ENCODE results near the gene ISCA1.

The ISCA1 gene

DNA sequence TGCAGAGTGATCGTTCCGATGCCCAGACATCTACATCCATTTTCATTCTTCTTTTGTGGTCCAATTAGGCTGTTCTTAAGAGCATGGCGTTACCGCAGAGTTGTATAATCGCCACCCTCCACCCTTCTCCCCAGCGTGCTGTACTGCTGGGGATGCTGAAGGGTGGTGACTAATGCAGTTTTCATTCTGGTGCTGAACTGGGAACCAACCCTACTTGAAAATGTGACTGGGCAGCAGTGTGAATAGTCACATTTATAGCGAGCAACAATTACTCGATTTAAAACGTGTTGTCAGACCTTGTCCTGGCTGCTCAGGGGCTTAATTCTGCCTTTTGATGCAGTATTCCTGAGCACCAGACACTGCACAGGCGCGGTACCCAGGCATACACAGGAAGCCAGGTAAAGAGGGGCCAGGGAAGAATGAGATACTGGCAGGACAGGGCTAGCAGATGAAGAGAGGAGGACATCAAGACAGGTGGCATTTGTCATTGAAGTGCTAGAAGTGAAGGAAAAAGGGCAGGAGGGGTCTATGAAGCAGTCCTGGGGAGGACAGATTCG lies 719 bp upstream of the ISCA1 start:
- peak in 1 of 2 experiments; percentile 31 for DNase-seq

DNA sequence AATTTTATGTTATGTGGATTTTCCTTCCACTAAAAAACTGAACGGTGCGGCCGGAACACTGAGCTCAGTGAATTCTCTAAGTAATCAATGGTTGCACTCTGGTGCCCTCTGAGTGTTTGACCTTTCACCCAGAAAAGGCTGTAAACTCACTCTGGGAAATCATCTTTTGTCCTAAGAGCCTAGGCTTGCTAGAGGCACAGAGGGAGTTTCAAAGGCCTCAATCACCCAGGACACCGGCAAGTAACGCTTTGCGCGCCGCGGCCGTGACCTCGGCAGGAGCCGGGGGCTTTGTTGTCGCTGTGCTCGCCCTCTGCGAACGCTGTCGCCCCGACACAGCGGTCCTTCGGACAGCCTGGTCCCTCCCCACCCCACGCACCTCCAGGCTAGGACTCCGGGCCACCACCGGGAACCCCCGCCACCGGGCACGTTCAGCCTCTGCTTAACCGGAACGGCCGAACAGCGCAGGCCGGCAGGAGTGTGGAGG lies 703 bp downstream of the ISCA1 start:
- no peak for DNase-seq

DNA sequence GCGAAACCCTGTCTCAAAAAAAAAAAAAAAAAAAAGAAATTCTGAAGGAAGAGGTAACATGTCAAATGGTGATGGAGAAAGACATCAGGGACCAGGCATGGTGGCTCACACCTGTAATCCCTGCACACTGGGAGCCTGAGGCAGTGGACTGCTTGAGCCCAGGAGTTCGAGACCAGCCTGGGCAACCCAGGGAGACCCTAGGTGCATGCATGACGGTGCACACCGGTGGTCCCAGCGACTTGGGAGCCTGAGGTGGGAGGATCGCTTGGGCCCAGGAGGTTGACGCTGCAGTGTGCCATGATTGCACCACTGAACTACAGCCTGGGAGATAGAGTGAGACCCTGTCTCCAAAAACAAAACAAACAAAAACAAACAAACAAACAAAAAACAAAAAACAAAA lies 1.8 kb downstream of the ISCA1 start:
- DNase-seq, result no peak

DNA sequence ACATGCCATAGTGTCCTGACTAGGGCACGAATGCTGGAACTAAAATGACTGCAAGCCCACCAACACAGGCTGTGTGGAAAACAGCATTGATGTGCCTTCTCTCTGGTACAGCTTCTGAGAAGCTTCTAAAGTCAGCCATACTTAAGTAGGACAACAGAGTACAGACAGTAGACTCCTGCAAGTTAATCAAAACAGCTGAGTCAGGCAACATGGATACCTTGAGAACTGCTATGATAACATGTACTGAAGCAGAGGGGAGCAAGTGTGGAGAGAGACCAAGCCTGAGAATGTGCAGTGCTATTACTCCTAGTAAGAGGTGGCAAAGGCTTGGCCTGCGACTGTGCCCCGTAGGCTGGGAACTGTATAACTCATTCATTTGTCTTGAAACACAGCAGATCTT lies 2.5 kb downstream of the ISCA1 start:
- no peak for DNase-seq

DNA sequence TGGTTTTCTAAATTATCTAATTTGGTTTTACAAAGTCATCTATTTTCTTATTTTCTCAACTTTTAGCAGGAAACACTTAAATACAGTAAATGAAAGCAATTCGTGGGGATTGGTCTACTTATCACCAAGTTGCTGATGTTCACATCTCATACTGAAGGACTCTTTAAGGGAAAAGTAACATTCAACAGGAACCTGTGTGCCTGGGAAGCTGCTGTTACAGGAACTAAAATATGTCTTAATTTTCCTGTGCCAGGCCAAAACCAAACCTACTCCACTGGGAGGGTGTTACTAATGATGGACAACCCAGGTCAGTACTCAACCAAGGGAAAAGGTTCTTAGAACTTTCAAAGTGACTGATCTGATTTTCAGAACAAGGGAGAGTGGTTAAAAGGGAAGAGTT lies 5.3 kb downstream of the ISCA1 start:
- DNase-seq, result no peak

DNA sequence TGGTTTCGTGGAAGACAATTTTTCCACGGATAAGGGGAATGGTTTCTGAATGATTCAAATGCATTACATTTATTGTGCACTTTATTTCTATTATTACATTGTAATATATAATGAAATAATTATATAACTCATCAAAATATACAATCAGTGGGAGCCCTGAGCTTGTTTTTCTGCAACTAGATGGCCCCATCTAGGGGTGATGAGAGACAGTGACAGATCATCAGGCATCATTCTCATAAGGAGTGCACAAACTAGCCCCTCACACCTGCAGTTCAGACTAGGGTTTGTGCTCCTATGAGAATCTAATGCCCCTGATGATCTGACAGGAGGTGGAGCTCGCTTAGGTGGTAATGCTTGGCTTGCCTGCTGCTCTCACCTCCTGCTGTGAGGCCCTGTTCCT lies 6.4 kb downstream of the ISCA1 start:
- no peak for DNase-seq

DNA sequence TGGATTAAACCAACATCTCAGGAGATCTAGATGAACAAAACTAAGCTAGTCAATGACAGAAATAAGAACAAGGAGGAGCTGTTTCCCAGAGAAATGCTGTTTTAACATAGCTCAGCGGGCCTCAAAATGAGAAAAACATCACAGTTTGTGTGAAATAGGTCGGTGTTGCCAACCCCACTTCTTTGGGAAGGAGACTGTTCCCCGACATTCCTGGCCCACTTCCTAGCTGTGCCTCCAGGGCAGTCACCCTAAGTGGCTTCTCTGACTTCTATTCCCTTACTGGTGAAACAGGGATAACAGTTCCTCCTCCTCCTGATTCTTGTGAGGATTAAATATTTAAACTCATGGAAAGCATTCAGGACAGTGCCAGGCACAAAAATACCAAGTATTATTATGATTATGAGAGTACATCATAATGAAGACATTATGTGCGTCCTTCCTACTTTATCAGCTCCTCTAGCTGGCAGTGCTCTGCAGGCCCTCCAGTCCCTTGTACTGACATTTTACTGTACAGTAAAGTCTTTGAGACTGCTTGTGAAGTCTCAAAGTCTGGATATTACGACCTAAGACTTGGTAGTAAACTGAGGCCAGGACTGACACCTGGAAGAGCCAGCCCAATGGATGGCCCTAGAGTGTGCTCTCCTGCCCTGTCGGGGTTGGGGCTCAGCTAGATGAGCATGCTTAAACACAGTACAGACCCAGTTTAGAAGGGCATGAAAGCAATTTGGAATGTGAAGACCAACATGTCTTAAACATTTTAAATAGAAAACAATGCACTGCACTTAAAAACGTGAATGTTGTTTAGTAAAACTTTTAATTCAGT lies 7.3 kb downstream of the ISCA1 start:
- DNase-seq, result no peak

DNA sequence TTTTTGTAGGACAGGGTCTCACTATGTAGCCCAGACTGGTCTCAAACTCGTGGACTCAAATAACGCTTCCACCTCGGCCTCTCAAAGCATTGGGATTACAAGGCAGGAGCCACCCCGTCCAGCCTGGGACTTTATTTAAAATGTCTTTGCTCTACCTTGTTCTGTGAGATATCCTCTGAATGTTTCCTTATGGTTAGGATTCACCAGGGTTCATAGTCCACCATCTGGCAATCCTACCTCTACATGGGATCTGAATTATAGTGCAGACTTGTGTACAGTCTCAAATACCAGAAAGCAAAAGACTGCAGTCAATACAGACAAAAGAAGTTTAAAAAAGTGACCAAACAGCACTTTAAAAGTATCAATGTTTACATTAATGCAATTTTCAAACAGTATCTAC lies 10.1 kb downstream of the ISCA1 start:
- DNase-seq, result no peak

DNA sequence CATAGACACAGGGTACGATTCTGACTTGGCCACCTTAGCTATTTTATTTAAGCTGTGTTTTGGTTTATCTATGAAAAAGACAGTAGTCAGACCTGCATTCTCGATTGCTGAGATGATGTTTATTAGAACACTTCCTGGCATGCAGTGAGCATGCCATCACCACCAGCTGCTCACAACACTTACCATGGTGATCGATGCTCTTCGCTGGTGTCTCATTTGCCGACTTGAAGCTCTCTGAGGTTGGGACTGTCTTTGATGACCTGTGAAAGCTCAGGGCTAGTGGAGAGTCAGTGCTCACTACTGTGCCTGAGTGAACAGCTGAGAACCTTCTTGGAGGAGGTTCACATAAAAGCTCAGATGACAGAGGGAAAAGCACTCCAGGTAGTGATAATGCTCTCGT lies 18.5 kb downstream of the ISCA1 start:
- DNase-seq, result no peak

DNA sequence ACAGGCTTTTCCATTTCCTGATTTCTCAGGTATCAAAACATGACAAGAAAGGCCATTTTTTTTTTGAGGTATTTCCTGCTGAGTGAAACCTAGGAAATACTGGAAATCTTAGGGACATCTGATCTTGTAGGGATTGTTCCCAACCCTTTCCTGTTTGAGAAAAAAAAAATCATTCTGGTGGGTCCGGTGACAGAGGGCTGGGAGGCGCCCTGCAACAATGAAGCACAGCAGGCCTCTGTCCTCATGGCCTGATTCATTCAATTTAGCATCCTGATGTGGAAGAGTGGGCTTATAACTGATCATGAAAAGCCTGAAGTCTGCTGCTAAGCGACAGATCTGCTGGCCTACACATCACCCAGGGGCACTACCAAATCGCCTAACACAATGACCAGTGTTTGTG lies 19.8 kb downstream of the ISCA1 start:
- no peak for DNase-seq

DNA sequence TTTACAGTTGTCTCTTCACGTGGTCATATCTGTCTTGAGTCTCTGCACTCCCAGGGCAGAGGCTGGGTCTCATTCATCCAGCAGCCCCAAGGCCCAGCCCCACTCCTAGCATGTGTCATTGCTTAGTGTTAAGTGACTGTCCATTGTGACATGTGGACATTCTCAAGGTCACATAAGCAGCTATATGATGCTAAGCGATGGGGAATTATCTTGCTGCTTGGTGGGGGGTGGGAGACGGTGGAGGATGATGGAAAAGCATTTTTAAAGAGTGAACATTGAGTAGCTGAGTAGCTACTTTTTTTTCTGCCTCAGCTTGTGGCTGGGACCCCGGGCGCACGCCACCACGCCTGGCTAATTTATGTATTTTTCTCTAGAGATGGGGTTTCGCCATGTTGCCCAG lies 22.8 kb downstream of the ISCA1 start, which contains the start of gene C9orf153:
Gene C9orf153, minus strand, starts transcription at position 101 of the 400 bp plus-strand sequence. CDS start 30,054 bp downstream, outside the sequence.
- DNase-seq, result no peak

DNA sequence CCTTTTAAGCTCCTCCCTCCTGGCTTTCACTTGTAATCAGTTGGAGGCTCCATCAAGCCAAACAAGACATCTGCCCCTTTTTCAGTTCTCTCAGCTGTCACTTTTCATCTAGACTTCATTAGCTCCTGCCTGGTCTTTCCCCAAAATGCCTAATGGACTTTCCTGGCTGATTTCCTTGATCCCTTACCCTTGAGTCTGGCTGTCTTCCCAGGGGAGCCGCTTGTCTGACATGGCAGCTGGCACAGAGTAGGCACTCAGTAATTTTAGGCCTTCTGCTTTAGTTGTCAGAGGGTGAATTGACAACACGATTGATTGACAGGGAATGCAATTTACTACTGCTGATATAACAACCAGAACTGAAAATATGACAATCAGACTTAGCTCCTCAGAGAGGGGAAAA lies 24.9 kb downstream of the ISCA1 start:
- DNase-seq, result no peak

DNA sequence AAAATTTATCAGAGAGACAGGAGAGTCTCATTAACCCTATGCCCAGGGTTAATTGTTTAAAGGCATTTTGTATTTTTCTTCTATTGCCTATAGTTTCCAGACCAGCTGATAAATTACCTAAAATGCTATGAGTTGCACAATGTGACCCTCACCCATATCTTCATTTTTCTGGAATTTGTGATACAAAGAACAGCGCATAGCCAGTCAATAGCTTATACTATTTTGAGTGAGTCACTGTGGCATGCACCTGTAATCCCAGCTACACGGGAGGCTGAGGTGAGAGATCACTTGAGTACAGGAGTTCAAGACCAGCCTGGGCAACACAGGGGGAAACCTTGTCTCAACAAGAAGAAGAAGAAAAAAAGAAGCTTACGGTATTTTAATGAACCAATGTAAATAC lies 25.7 kb downstream of the ISCA1 start:
- DNase-seq, result no peak

DNA sequence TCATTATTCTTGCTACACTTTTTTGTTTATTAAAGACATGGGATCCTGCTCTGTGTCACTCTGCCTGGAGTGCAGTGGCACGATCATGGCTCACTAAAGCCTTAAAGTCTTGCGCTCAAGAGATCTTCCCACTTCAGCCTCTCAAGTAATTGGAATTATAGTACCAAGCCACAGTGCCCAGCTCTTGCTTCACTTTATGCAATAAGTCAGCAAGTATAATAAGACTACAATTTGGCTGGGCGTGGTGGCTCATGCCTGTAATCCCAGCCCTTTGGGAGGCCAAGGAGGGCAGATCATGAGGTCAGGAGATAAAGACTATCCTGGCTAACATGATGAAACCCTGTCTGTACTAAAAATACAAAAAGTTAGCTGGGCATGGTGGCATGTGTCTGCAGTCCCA lies 28.8 kb downstream of the ISCA1 start:
- no peak for DNase-seq

DNA sequence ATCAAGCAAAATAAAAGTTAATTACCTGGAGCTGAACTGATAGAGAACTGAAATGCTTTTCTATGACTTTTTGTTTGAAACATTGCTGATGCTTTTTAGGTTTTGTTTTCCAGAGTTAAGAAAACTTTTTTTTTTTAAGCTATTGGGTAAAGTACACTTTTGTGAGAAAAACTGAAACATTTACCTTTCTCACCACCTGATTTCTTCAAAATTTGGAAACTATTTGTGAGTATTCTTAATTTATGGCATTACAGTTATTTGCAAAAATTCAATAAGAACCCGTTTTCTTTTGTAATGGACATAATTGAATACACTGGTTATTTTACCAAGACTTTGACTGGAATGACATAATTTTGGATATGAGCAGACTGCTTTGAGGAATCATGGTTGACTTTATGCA lies 29.5 kb downstream of the ISCA1 start:
- no peak for DNase-seq

DNA sequence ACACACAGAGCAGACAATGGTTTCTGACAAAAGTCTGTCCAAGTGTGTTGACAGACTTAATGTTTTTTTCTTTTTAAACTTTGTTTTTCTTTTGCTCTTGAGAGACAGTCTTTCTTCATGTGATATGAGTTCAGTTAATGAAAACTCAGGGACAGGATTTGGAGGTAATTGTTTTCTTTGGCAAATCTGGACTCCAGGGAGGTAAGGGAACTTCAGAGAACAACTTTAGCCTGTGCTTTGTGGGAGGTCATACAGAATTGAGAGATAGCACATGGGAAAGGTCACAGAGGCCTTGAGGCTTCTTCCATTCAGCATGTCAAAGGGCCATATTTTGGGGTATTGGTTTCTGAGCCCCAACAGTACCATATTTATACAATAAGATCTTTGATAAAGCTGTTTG lies 32.2 kb downstream of the ISCA1 start:
- DNase-seq, result no peak

DNA sequence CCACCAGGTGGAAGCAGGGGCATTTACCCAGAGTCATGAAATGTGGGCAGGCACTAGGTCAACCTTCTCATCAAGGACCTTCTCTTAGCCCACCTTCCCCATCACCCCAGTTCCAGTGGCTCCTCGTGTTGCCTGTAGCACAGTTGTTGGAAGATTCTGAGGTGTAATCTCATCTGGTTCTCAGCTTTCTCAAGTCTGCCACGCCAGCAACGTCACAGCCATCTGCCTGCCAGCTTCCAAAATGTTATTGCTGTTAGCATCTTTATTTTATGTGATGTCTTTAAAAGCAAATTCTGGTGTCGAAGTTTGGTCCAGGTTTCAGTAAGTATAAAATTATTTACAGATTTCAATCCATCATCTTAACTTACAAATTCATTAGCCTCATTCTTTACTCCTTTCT lies 33.6 kb downstream of the ISCA1 start:
- no peak for DNase-seq

DNA sequence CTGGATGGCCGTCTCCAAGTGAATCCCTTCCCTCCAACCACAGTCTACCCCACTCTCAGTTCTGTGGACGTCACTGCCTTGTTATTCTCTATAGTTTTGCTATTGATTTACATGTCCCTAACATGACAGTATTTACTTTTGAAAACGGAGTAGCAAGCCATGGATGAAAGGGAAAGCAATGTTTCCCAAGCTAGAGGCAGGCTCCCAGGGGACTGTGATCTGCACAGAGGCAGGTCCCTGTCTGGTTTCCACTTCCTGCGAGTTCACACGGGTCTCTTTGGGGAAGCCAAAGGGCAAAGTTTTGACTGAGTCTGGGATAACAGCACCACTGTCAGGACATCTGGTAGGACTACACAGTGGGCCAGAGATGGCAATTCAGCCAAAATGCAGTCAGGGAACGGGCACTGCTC lies 35.6 kb downstream of the ISCA1 start:
- DNase-seq, result no peak

DNA sequence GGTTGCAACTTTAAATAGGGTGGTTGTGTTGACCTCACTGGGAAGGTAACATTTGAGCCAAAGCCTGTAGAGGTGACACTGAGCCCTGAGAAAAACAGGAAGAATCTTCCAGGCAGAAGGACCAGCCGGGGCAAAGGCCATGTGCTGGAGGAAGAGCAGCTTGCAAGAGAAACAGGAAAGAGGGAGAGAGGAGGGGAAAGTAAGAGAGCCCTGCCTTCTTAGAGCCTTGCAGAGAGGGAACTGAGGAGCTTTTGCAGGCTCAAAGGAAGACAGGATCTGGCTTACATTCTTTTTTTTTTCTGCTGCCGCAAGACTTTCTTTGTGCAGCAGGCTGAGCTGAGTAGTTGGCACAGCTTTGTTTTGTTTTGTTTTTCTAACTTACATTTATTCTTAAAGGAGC lies 40.3 kb downstream of the ISCA1 start:
- DNase-seq, result no peak

DNA sequence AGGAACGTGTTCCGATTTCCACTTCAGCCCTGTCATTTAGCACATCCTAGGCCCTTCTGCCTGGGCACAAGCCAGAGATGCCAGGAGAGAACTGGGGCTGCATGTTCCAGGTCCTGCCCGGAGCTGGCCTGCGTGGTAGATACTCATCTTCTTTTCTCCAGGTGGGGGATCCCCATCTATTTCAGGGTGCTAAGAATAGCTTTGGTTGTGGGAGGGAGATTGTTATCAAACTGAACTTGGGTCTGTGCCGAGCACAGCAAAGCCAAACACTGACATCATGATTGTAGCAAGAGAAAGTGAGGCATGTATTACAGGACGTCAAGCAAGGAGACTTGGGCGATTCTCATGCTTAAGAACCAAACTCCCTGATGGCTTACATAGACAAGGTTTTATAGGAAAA lies 41.1 kb downstream of the ISCA1 start:
- no peak for DNase-seq

DNA sequence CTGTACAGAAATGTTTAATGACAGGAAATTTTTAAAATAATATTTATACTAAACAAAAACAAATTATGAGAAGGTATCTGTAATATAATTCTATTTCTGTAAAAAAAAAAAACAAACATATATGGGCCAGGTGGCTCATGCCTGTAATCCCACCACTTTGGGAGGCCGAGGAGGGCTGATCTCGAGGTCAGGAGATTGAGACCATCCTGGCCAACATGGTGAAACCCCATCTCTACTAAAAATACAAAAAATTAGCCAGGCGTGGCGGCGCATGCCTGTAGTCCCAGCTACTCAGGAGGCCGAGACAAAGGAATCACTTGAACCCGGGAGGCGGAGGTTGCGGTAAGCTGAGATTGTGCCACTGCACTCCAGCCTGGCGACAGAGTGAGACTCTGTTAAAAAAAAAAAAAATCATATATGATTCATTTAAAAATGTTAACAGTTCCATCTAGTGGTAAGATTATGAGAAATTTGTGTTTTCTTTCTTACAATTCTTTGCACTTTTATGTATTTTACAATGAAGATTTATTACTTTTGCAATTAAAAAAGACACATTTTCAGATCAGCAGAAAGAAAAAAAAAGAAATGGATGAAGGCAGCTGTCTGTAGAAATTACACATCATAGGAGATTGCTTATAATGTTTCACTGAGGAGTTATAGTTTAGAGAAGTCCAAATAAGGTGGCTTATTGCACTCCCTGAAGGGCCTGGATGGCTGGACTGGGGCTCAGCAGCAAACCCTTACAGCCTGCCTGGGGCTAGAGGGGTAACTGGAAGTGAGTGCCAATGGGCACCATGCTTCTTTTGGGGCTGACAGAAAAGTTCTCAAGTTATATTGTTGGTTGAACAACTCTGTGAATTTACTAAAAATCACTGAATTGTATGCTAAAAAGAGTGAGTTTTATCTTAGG lies 43.2 kb downstream of the ISCA1 start:
- no peak for DNase-seq

DNA sequence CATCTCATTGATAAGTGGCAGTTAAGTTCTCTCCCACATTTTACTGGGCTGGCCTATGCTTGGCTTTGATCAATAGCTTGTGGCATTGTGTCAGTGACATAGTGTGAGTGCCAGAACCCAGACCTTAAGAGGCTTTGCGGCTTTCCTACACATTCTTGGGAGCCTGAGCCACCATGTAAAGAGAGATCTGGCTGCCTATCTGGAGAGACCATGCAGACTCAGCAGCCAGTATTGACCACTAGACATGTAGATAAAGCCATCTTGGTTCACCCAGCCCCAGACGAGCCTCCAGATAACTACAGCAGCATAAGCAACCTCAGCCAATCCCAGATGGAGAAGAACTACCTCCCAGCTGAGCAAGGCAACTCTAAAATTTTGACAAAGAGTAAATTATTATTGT lies 51.5 kb downstream of the ISCA1 start:
- no peak for DNase-seq

DNA sequence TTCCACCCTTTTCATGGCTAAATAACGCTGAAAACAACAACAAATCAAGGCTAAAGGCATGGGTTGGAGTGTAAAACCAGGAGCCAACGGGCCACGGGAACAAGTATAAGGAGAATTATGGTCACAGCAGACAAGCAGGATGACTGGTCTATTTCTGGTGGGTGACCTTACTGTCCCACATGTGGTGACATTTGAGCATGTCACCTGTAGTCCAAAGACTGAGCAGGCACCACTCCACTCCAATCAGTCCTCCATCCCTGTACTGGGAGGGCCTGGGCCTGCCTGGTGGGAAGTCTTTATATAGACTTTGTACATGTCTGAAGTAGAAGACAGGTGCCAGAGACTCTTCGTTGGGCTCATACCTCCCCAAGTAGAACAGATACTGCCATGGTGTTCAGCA lies 59.7 kb downstream of the ISCA1 start:
- DNase-seq, result no peak

DNA sequence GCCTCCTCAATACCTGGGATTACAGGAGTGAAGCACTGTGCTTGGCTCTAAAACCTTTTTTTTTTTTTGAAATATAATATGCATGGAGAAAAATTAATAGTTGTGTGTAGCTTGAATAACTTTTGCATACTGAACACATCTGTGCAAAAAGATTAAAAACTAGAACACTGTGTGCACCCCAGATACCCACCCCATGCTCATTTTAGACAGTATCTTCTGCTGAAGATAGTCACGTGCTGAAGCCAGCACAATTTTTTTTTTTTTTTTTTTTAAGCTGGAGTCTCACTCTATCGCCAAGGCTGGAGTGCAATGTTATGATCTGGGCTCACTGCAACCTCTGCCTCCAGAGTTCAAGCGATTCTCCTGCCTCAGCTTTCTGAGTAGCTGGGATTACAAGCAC lies 62.7 kb downstream of the ISCA1 start:
- DNase-seq, result no peak

Measured in NCI-H187 (cell line).